GM13976 (cell line): ENCODE measurements around the gene ITGB1.

Experiments used
- DNase-seq: peaks from one replicate; pipeline ENCODE4 v3.0.0; 2012; ENCODE audit warnings: low spot score
- CTCF ChIP-seq: IDR thresholded peaks from 2 replicates; pipeline ENCODE4 v1.5.1; 2012; ENCODE audit warnings: borderline replicate concordance, mild to moderate bottlenecking; ENCODE audit not compliant: insufficient read depth; ENCODE audit errors: extremely low read depth, missing control alignments, control extremely low read depth
- in situ Hi-C: fragments of 300-500 bp; cut with MboI; formaldehyde crosslinking; loops from one replicate; pipeline ENCODE4 v1.12.0; 2022; ENCODE audit warnings: low sequenced_read_pairs, mixed read lengths, inconsistent platforms; ENCODE audit not compliant: unreplicated experiment

The ITGB1 gene

GRCh38 chr10:32950591-32951108 is 7.4 kb downstream of the ITGB1 start:
- no peak for TF ChIP-seq CTCF

GRCh38 chr10:32949221-32949678 is 8.8 kb downstream of the ITGB1 start:
- no peak for DNase-seq
- in situ Hi-C loops = no loop called here
- TF ChIP-seq CTCF = no peak

More at GRCh38 chr10:32950591-32951108, 7.4 kb downstream of the ITGB1 start:
- no peak for DNase-seq
- in situ Hi-C loops = no loop called here

- TF ChIP-seq CTCF = no peak
- no peak for DNase-seq
- in situ Hi-C loops = no loop called here
These were observed 9.6 kb downstream of the ITGB1 start for GRCh38 chr10:32948451-32948850.

- TF ChIP-seq CTCF = no peak
- DNase-seq = no peak
- in situ Hi-C loops = no loop called here
These were observed 10.4 kb downstream of the ITGB1 start for GRCh38 chr10:32947586-32947985.

- TF ChIP-seq CTCF = no peak
- in situ Hi-C loops = no loop called here
- no peak for DNase-seq
These were observed 11.9 kb downstream of the ITGB1 start for GRCh38 chr10:32946108-32946507.

- DNase-seq = no peak
- TF ChIP-seq CTCF = no peak
- in situ Hi-C loops = no loop called here
These were observed 14.0 kb downstream of the ITGB1 start for GRCh38 chr10:32943854-32944661.
